DOHH2 (cell line): ENCODE data around the gene FAM184B.

Source experiments
- H3F3A ChIP-seq: fragments of 200-600 bp; sonication (generic), shearing (Covaris generic); 2 replicates; pipeline ENCODE4 v1.6.0; 2016; ENCODE audit warnings: antibody characterized with exemption, mild to moderate bottlenecking; ENCODE audit not compliant: control insufficient read depth, insufficient read depth
- H3K27ac ChIP-seq: fragments of 200-600 bp; sonication (generic); 2 replicates; pipeline ENCODE4 v1.5.1; 2014; ENCODE audit warnings: low read depth, mild to moderate bottlenecking, low read length, moderate library complexity
- H3K27me3 ChIP-seq: fragments of 200-600 bp; sonication (generic); 2 replicates; pipeline ENCODE4 v1.6.1; 2014; ENCODE audit warnings: mild to moderate bottlenecking, low read length, mixed read lengths; ENCODE audit not compliant: control insufficient read depth
- H3K36me3 ChIP-seq: fragments of 200-600 bp; sonication (generic); 2 replicates; pipeline ENCODE4 v1.6.1; 2014; ENCODE audit warnings: mild to moderate bottlenecking, low read length, moderate library complexity, mixed read lengths; ENCODE audit not compliant: control insufficient read depth
- H3K4me1 ChIP-seq: fragments of 200-600 bp; sonication (generic); 2 replicates; pipeline ENCODE4 v1.6.1; 2014; ENCODE audit warnings: mild to moderate bottlenecking, low read length, mixed read lengths; ENCODE audit not compliant: control insufficient read depth
- H3K4me2 ChIP-seq: fragments of 200-600 bp; sonication (generic); 2 replicates; pipeline ENCODE4 v1.6.0; 2014; ENCODE audit warnings: mild to moderate bottlenecking, low read length, moderate library complexity
- H3K4me3 ChIP-seq: fragments of 200-600 bp; sonication (generic); 2 replicates; pipeline ENCODE4 v1.5.1; 2014; ENCODE audit warnings: mild to moderate bottlenecking, low read length, mixed read lengths
- H3K79me2 ChIP-seq: fragments of 200-600 bp; sonication (generic); 2 replicates; pipeline ENCODE4 v1.6.1; 2014; ENCODE audit warnings: mild to moderate bottlenecking, low read length, mixed read lengths; ENCODE audit not compliant: control insufficient read depth
- H3K9me2 ChIP-seq: fragments of 200-600 bp; sonication (generic); replicated peaks from 2 replicates; pipeline ENCODE4 v1.6.1; 2014; ENCODE audit warnings: mild to moderate bottlenecking, low read length, mixed read lengths; ENCODE audit not compliant: control insufficient read depth
- H3K9me3 ChIP-seq: fragments of 200-600 bp; sonication (generic); 2 replicates; pipeline ENCODE4 v1.6.1; 2014; ENCODE audit warnings: antibody characterized with exemption, low read length, mixed read lengths; ENCODE audit not compliant: control insufficient read depth, insufficient read depth
- H4K20me1 ChIP-seq: fragments of 200-600 bp; sonication (generic); 2 replicates; pipeline ENCODE4 v1.6.0; 2014; ENCODE audit warnings: low read depth, mild to moderate bottlenecking, antibody characterized with exemption, low read length, moderate library complexity; ENCODE audit not compliant: control insufficient read depth, insufficient read depth
- CTCF ChIP-seq: fragments of 200-600 bp; sonication (generic); IDR thresholded peaks from one replicate; pipeline ENCODE4 v1.5.1; 2014; ENCODE audit warnings: antibody characterized with exemption, mild to moderate bottlenecking, low read depth, low read length; ENCODE audit not compliant: poor library complexity, severe bottlenecking
- EZH2phosphoT487 ChIP-seq: fragments of 200-600 bp; sonication (generic); IDR thresholded peaks from 2 replicates; pipeline ENCODE4 v1.6.1; 2017; ENCODE audit warnings: borderline replicate concordance, mild to moderate bottlenecking, antibody characterized with exemption, low read length, moderate library complexity, mixed read lengths

Gene FAM184B

GRCh38 chr4:17766826-17767458 is 14.5 kb downstream of the FAM184B start:
- Histone ChIP-seq H3K9me3 (peaks cover 3% of the 10 kb centered on the region; the same call in 1 of the 2 replicates), H3K4me2 (no peak overlapping the region), H4K20me1 (no peaks in the 10 kb centered on the region), H3F3A (no peaks in the 10 kb centered on the region), H3K79me2 (no peaks in the 10 kb centered on the region), H3K4me1 (no peaks in the 10 kb centered on the region), H3K27ac (no peak overlapping the region), H3K36me3 (no peaks in the 10 kb centered on the region), H3K4me3 (no peak overlapping the region), H3K27me3 (peaks cover 2% of the 10 kb centered on the region; the same call in 1 of the 2 replicates), H3K9me2 (no peaks in the 10 kb centered on the region)
- TF ChIP-seq EZH2phosphoT487 (no peak), CTCF (no peak)

GRCh38 chr4:17765514-17766286 is 15.7 kb downstream of the FAM184B start:
- Histone ChIP-seq H3F3A (no peaks in the 10 kb centered on the region), H3K36me3 (no peaks in the 10 kb centered on the region), H3K79me2 (no peaks in the 10 kb centered on the region), H3K27ac (no peak overlapping the region), H3K4me1 (no peaks in the 10 kb centered on the region), H4K20me1 (no peaks in the 10 kb centered on the region), H3K4me3 (no peak overlapping the region), H3K27me3 (no peaks in the 10 kb centered on the region; the same call in 1 of the 2 replicates), H3K9me2 (no peaks in the 10 kb centered on the region), H3K4me2 (no peak overlapping the region), H3K9me3 (peaks cover 3% of the 10 kb centered on the region; the same call in 1 of the 2 replicates)
- TF ChIP-seq EZH2phosphoT487: no peak
- no peak for TF ChIP-seq CTCF

GRCh38 chr4:17763931-17764330 is 17.5 kb downstream of the FAM184B start:
- H3K4me1 ChIP-seq: no peaks in the 10 kb centered on the region
- H3K9me2 ChIP-seq: no peaks in the 10 kb centered on the region
- H3K36me3 ChIP-seq: no peaks in the 10 kb centered on the region
- no peaks in the 10 kb centered on the region for H3K79me2 ChIP-seq
- no peak overlapping the region for H3K27ac ChIP-seq
- H3K4me3 ChIP-seq: no peak overlapping the region
- H4K20me1 ChIP-seq: no peaks in the 10 kb centered on the region
- TF ChIP-seq EZH2phosphoT487 (no peak), CTCF (no peak)
- H3K27me3 ChIP-seq: no peaks in the 10 kb centered on the region; the same call in 1 of the 2 replicates
- peaks cover 3% of the 10 kb centered on the region; the same call in 1 of the 2 replicates for H3K9me3 ChIP-seq
- H3F3A ChIP-seq: no peaks in the 10 kb centered on the region
- no peak overlapping the region for H3K4me2 ChIP-seq
